OCI-LY1 (cell line): Measurements from ENCODE around the gene LPCAT1.

Experiments
- H2AFZ ChIP-seq: fragments of 200-600 bp; sonication (generic), shearing (Covaris generic); 2 replicates; pipeline ENCODE4 v1.6.0; 2014; ENCODE audit warnings: antibody characterized with exemption, mild to moderate bottlenecking, low read length
- H3F3A ChIP-seq: fragments of 200-600 bp; sonication (generic), shearing (Covaris generic); 2 replicates; pipeline ENCODE4 v1.6.0; 2014; ENCODE audit warnings: mild to moderate bottlenecking, antibody characterized with exemption, low read length, moderate library complexity; ENCODE audit not compliant: insufficient read depth
- H3K27ac ChIP-seq: fragments of 200-600 bp; sonication (generic); 2 replicates; pipeline ENCODE4 v1.5.1; 2014; ENCODE audit warnings: low read length, mixed run types, mild to moderate bottlenecking, low read depth; ENCODE audit not compliant: poor library complexity, severe bottlenecking
- H3K27me3 ChIP-seq: fragments of 200-600 bp; sonication (generic); 2 replicates; pipeline ENCODE4 v1.6.0; 2014; ENCODE audit warnings: antibody characterized with exemption, mild to moderate bottlenecking, low read length, moderate library complexity; ENCODE audit not compliant: insufficient read depth
- H3K36me3 ChIP-seq: fragments of 200-600 bp; sonication (generic); 2 replicates; pipeline ENCODE4 v1.6.1; 2014; ENCODE audit warnings: mild to moderate bottlenecking, antibody characterized with exemption, low read length, moderate library complexity, mixed read lengths; ENCODE audit not compliant: insufficient read depth
- H3K4me1 ChIP-seq: fragments of 200-600 bp; sonication (generic); 2 replicates; pipeline ENCODE4 v1.5.1; 2014; ENCODE audit warnings: mild to moderate bottlenecking, low read length, moderate library complexity; ENCODE audit not compliant: insufficient read depth, severe bottlenecking
- H3K4me2 ChIP-seq: fragments of 200-600 bp; sonication (generic), shearing (Covaris generic); 2 replicates; pipeline ENCODE4 v1.6.1; 2014; ENCODE audit warnings: low read length
- H3K4me3 ChIP-seq: fragments of 200-600 bp; sonication (generic); 2 replicates; pipeline ENCODE4 v1.5.1; 2014; ENCODE audit warnings: low read length, low read depth, mild to moderate bottlenecking, mixed read lengths; ENCODE audit not compliant: poor library complexity, severe bottlenecking
- H3K79me2 ChIP-seq: fragments of 200-600 bp; shearing (Covaris generic); 2 replicates; pipeline ENCODE4 v1.6.1; 2016; ENCODE audit warnings: mixed run types, low read length, mixed read lengths; ENCODE audit not compliant: insufficient read depth
- H3K9ac ChIP-seq: fragments of 200-600 bp; sonication (generic), shearing (Covaris generic); 2 replicates; pipeline ENCODE4 v1.6.1; 2014; ENCODE audit warnings: mild to moderate bottlenecking, low read length, mixed read lengths
- H3K9me2 ChIP-seq: fragments of 200-600 bp; sonication (generic), shearing (Covaris generic); 2 replicates; pipeline ENCODE4 v1.6.1; 2014; ENCODE audit warnings: low read depth, mild to moderate bottlenecking, low read length, mixed read lengths
- H3K9me3 ChIP-seq: fragments of 200-600 bp; shearing (Covaris generic); 2 replicates; pipeline ENCODE4 v1.6.1; 2014; ENCODE audit warnings: low read length, mixed read lengths
- H4K20me1 ChIP-seq: fragments of 200-600 bp; sonication (generic), shearing (Covaris generic); 2 replicates; pipeline ENCODE4 v1.6.0; 2016; ENCODE audit warnings: mild to moderate bottlenecking, low read length; ENCODE audit not compliant: insufficient read depth
- CTCF ChIP-seq: fragments of 200-600 bp; sonication (generic), shearing (Covaris generic); IDR thresholded peaks from 2 replicates; pipeline ENCODE4 v1.5.1; 2017; ENCODE audit warnings: mild to moderate bottlenecking, antibody characterized with exemption, low read length, moderate library complexity, mixed read lengths
- EZH2 ChIP-seq: fragments of 200-600 bp; sonication (generic), shearing (Covaris generic); IDR thresholded peaks from 2 replicates; pipeline ENCODE4 v1.8.0; 2017; ENCODE audit warnings: borderline replicate concordance, mixed run types, mild to moderate bottlenecking, antibody characterized with exemption, low read length, moderate library complexity, mixed read lengths

The LPCAT1 gene

GRCh38 chr5:1564824-1565736 is 41.3 kb upstream of the LPCAT1 start:
- Histone ChIP-seq H3F3A (no peaks in the 10 kb centered on the region), H2AFZ (no peak overlapping the region), H3K27ac (no peak overlapping the region), H3K9me3 (peaks cover 1% of the 10 kb centered on the region; the same call in 1 of the 2 replicates), H3K4me1 (no peaks in the 10 kb centered on the region), H3K4me2 (no peak overlapping the region), H3K79me2 (no peaks in the 10 kb centered on the region), H3K36me3 (peaks cover under 1% of the 10 kb centered on the region), H3K9me2 (no peaks in the 10 kb centered on the region), H3K9ac (no peak overlapping the region), H3K4me3 (no peak overlapping the region), H4K20me1 (no peaks in the 10 kb centered on the region), H3K27me3 (peaks cover 4% of the 10 kb centered on the region; the same call in 1 of the 2 replicates)
- TF ChIP-seq EZH2: no peak
- TF ChIP-seq CTCF: no peak

DNA sequence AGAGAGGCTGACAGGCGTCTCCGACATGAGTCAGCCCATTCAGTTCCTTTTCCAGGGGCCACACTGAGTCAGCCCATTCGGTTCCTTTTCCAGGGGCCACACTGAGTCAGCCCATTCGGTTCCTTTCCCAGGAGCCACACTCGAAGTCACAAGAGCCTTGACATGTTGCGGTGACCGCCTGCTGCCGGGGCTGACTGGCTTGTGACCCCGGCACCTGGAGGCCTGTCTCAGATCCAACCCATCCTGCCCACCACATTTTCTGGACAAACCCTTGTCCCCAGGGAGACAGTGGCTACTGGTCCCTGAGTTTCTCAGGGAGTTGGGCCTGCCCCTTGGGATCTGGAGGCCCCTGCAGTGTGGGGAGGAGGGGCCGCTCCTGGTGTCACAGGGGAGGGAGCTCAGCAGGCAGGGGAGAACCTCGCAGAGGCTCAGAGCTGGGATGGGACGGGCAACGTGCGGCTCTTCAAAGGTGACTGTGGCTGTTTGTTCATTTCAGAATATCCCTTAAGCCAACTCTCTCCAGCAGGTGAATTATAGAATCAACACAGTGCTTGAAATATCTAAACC is 40.5 kb upstream of the LPCAT1 start:
- no peak overlapping the region for H3K27ac ChIP-seq
- no peak overlapping the region for H3K4me3 ChIP-seq
- H3K79me2 ChIP-seq: no peaks in the 10 kb centered on the region
- H3K27me3 ChIP-seq: peaks cover 7% of the 10 kb centered on the region; the same call in 1 of the 2 replicates
- H3K36me3 ChIP-seq: no peaks in the 10 kb centered on the region
- TF ChIP-seq EZH2 (no peak), CTCF (no peak)
- H3F3A ChIP-seq: no peaks in the 10 kb centered on the region
- no peaks in the 10 kb centered on the region for H4K20me1 ChIP-seq
- H3K9ac ChIP-seq: no peak overlapping the region
- H2AFZ ChIP-seq: no peak overlapping the region
- peaks cover 4% of the 10 kb centered on the region; the same call in 1 of the 2 replicates for H3K9me3 ChIP-seq
- H3K9me2 ChIP-seq: no peaks in the 10 kb centered on the region
- H3K4me2 ChIP-seq: no peak overlapping the region
- H3K4me1 ChIP-seq: no peaks in the 10 kb centered on the region

- H3K9me2 ChIP-seq: no peaks in the 10 kb centered on the region
- H3K9me3 ChIP-seq: peaks cover 4% of the 10 kb centered on the region; the same call in 1 of the 2 replicates
- no peak overlapping the region for H3K4me2 ChIP-seq
- no peak overlapping the region for H3K4me3 ChIP-seq
- no peak overlapping the region for H3K27ac ChIP-seq
- no peaks in the 10 kb centered on the region for H3K4me1 ChIP-seq
- TF ChIP-seq EZH2: no peak
- peaks cover 12% of the 10 kb centered on the region; the same call in 1 of the 2 replicates for H3K27me3 ChIP-seq
- H3K79me2 ChIP-seq: no peaks in the 10 kb centered on the region
- no peaks in the 10 kb centered on the region for H4K20me1 ChIP-seq
- H3K9ac ChIP-seq: no peak overlapping the region
- H2AFZ ChIP-seq: no peak overlapping the region
- H3K36me3 ChIP-seq: no peaks in the 10 kb centered on the region
- no peaks in the 10 kb centered on the region for H3F3A ChIP-seq
Measured at GRCh38 chr5:1563617-1564181, 39.9 kb upstream of the LPCAT1 start.
